Ishikawa (cell line): ENCODE data around the gene RAPGEF3.

Source experiments
- CEBPB ChIP-seq: IDR thresholded peaks from 2 replicates; pipeline ENCODE4 v1.6.1; 2012
- RAD21 ChIP-seq: IDR thresholded peaks from 2 replicates; pipeline ENCODE4 v1.6.1; 2012; ENCODE audit warnings: low read depth

DNA sequence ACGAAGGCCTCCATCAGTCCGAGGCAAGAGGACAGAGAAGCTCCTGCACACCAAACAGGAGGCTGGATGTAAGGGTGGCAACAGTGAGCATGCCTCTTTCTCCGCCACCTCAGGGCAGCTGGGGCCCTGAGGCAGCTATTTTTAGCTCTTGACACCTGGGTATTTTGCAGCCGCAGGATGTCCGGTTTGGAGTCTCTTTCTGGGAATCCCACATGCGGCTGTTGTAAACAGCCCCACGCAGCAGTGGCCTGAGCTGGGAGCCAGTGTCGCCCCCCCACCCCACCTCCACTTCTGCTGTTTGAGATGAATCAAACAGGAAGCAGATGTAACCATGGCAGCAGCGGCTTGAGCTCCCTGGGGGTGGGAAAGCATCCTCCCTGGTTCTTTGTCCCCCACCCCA is 49.4 kb upstream of the RAPGEF3 start:
- no peak for TF ChIP-seq RAD21
- TF ChIP-seq CEBPB, result no peak
